HepG2 (cell line): ENCODE data around the gene ARHGAP9. TPM values are rescaled to one million over a fixed set of nuclear protein-coding genes. Genes with fewer than 3 reads are reported as not detected.

ENCODE experiments used
- AKNA ChIP-seq: sonication (generic); formaldehyde crosslinking; IDR thresholded peaks from 2 replicates; pipeline ENCODE4 v1.4.0; 2020; ENCODE audit warnings: missing genetic modification reagents, borderline replicate concordance
- ARNT2 ChIP-seq: sonication (generic); formaldehyde crosslinking; IDR thresholded peaks from 2 replicates; pipeline ENCODE4 v1.8.0; 2022; ENCODE audit warnings: mild to moderate bottlenecking, low read depth, missing genetic modification reagents, moderate library complexity
- HDAC1 ChIP-seq: sonication (generic); formaldehyde crosslinking; IDR thresholded peaks from 2 replicates; pipeline ENCODE4 v1.5.1; 2020; ENCODE audit warnings: mild to moderate bottlenecking, missing genetic modification reagents
- KAT8 ChIP-seq: IDR thresholded peaks from 2 replicates; pipeline ENCODE4 v1.6.1; 2016; ENCODE audit warnings: missing genetic modification reagents, missing compliant biosample characterization
- KDM1A ChIP-seq: IDR thresholded peaks from 2 replicates; pipeline ENCODE4 v1.6.1; 2016; ENCODE audit warnings: missing compliant biosample characterization
- REST ChIP-seq, 2 experiments: IDR thresholded peaks; 2 replicates each; pipeline ENCODE4 v1.6.1; 2011 to 2012; ENCODE audit warnings: low read length in 2 of 2, borderline replicate concordance in 1 of 2, low read depth in 1 of 2, mild to moderate bottlenecking in 1 of 2, moderate library complexity in 1 of 2
- ZNF235 ChIP-seq: sonication (generic); formaldehyde crosslinking; IDR thresholded peaks from 2 replicates; pipeline ENCODE4 v1.8.1; 2023; ENCODE audit warnings: mild to moderate bottlenecking, missing genetic modification reagents, borderline replicate concordance
- ZNF253 ChIP-seq: sonication (generic); formaldehyde crosslinking; IDR thresholded peaks from 2 replicates; pipeline ENCODE4 v1.8.0; 2022; ENCODE audit warnings: mild to moderate bottlenecking, missing genetic modification reagents, borderline replicate concordance
- polyA plus RNA-seq, 8 experiments: library from polyadenylated mRNA; depleted of rRNA in 3 of 8; stranded (reverse) in 7 of 8; unstranded in 1 of 8; fragments of >200 nt; fragmentation: Illumina TruSeq in 4 of 8; extraction: Trizol in 4 of 8; gene quantifications; 2 replicates each; pipeline versions ENCODE4 v1.2.1 to v1.2.3, GENCODE V29; 2011 to 2016; ENCODE audit warnings: low read depth in 4 of 8, missing spikeins in 1 of 8, mixed read lengths in 1 of 8; ENCODE audit not compliant: insufficient read depth in 1 of 8
- total RNA-seq, 5 experiments: library from RNA; depleted of rRNA; stranded (reverse); fragments of >200 nt; fragmentation: Illumina TruSeq; extraction: Trizol; gene quantifications; 2 replicates each; pipeline ENCODE4 v1.2.3, GENCODE V29; 2016; ENCODE audit warnings: low read depth in 1 of 5

ARHGAP9 gene
- total and polyA plus RNA-seq, 2 of the 13 experiments (the other 11 are each of a cell fraction or from before 2014, with no cell fraction given): 0.18 to 1.2 TPM

- TF ChIP-seq ZNF253 (no peak), HDAC1 (CRISPR knock-in tag) (no peak), REST (IDR thresholded peaks at IDR 0.05; ENCODE audit: borderline replicate concordance in 1 of 2, low read depth in 1 of 2, low read length in 2 of 2) (no peak), ARNT2 (CRISPR knock-in tag) (no peak), ZNF235 (no peak), AKNA (CRISPR knock-in tag) (no peak), KDM1A (CRISPR knock-in tag) (no peak), KAT8 (no peak)
- TF ChIP-seq, all 625 proteins: peak for 0
These were observed 657 bp downstream of the ARHGAP9 start (continued) for GRCh38 chr12:57479043-57479375.
